Caco-2 (cell line): ENCODE measurements around the gene SPINT3. TPM values are rescaled to one million over a fixed set of nuclear protein-coding genes. Genes with fewer than 3 reads are reported as not detected.

Experiments
- BruUV-seq: library from RNA; stranded (reverse); fragments of 400-500 nt; replicated peaks from 2 replicates; lab custom pipeline; 2021; lab: Mats Ljungman, UMichigan
- CTCF ChIA-PET: fragments of 300-600 bp; sonication (Branson Sonifier 250); formaldehyde crosslinking; loops from one replicate; lab custom pipeline; 2022; ENCODE audit warnings: antibody characterized with exemption; lab: Charles Lee
- POLR2A ChIA-PET: fragments of 300-600 bp; sonication (Branson Sonifier 250); formaldehyde crosslinking; loops from one replicate; lab custom pipeline; 2022; ENCODE audit warnings: antibody characterized with exemption; lab: Charles Lee
- DNase-seq, 2 experiments: peaks; one replicate each; pipeline versions ENCODE4 v3.0.0 to v3.0.0-alpha.2; 2020 to 2022
- H3K27me3 ChIP-seq: replicated peaks from 2 replicates; pipeline ENCODE4 v1.6.0; 2011; ENCODE audit warnings: low read length; ENCODE audit not compliant: control insufficient read depth, insufficient read depth
- H3K36me3 ChIP-seq: 2 replicates; pipeline ENCODE4 v1.5.1; 2011; ENCODE audit warnings: low read length; ENCODE audit not compliant: control insufficient read depth, insufficient read depth
- H3K4me1 ChIP-seq: fragments of 250-450 bp; sonication (Bioruptor Pico); 2 replicates; pipeline ENCODE4 v1.5.1; 2020; ENCODE audit warnings: mild to moderate bottlenecking
- H3K4me3 ChIP-seq: 2 replicates; pipeline ENCODE4 v1.5.1; 2011; ENCODE audit warnings: low read depth, mild to moderate bottlenecking, control low read depth, low read length
- H3K9me3 ChIP-seq: fragments of 250-450 bp; sonication (Bioruptor Pico); 2 replicates; pipeline ENCODE4 v1.5.1; 2020; ENCODE audit warnings: mild to moderate bottlenecking, moderate library complexity
- H3K27ac Mint-ChIP-seq: one replicate; pipeline ENCODE4 v1.8.0; 2022; ENCODE audit warnings: mixed read lengths; ENCODE audit not compliant: unreplicated experiment
- H3K27me3 Mint-ChIP-seq: one replicate; pipeline ENCODE4 v1.8.0; 2022; ENCODE audit warnings: mixed read lengths; ENCODE audit not compliant: insufficient read depth, unreplicated experiment
- H3K36me3 Mint-ChIP-seq: one replicate; pipeline ENCODE4 v1.8.0; 2022; ENCODE audit warnings: mild to moderate bottlenecking, mixed read lengths; ENCODE audit not compliant: insufficient read depth, unreplicated experiment
- H3K4me1 Mint-ChIP-seq: one replicate; pipeline ENCODE4 v1.8.0; 2022; ENCODE audit warnings: low read depth, mixed read lengths; ENCODE audit not compliant: unreplicated experiment
- H3K4me3 Mint-ChIP-seq: one replicate; pipeline ENCODE4 v1.8.0; 2022; ENCODE audit warnings: mild to moderate bottlenecking, moderate library complexity, mixed read lengths; ENCODE audit not compliant: unreplicated experiment
- H3K9me3 Mint-ChIP-seq: one replicate; pipeline ENCODE4 v1.8.0; 2022; ENCODE audit warnings: mixed read lengths; ENCODE audit not compliant: unreplicated experiment
- CTCF ChIP-seq, 2 experiments: fragments of 200-600 bp in 1 of 2; IDR thresholded peaks; 1 replicate in 1 of 2; 2 replicates in 1 of 2; pipeline versions ENCODE4 v1.5.1 to v1.8.0; 2011 to 2022; ENCODE audit warnings: antibody characterized with exemption in 1 of 2, control low read depth in 1 of 2, inconsistent platforms in 1 of 2, low read depth in 1 of 2, low read length in 1 of 2, mild to moderate bottlenecking in 1 of 2, moderate library complexity in 1 of 2; ENCODE audit not compliant: insufficient read depth in 1 of 2, severe bottlenecking in 1 of 2, unreplicated experiment in 1 of 2
- intact Hi-C: fragments of 100-400 bp; cut with micrococcal nuclease; formaldehyde crosslinking; loops from one replicate; pipeline ENCODE4 v1.10.0; 2022; ENCODE audit not compliant: unreplicated experiment
- total RNA-seq: library from RNA; stranded (reverse); gene quantifications from 2 replicates; pipeline ENCODE4 v1.2.3, GENCODE V29; 2022

The SPINT3 gene
- total RNA-seq, 1 experiment from 2014 or later: not detected

GRCh38 chr20:45506398-45506797 is 9.0 kb downstream of the SPINT3 start:
- H3K36me3 ChIP-seq: no peaks in the 10 kb centered on the region
- POLR2A ChIA-PET: interaction anchor here (0.6 to 1.0 kb wide), 2 partner anchors 91 to 144 kb away, joined by 3 read pairs; no protein-coding TSS in a partner anchor
- H3K27me3 ChIP-seq: no peaks in the 10 kb centered on the region; the same call in 1 of the 2 replicates
- H3K36me3 Mint-ChIP-seq: no peaks in the 10 kb centered on the region
- no peaks in the 10 kb centered on the region; the same call in 1 of the 2 replicates for H3K4me1 ChIP-seq
- H3K4me3 ChIP-seq: no peak overlapping the region
- no peak overlapping the region for H3K27ac Mint-ChIP-seq
- intact Hi-C loops: no loop called here
- no TSS peak for BruUV-seq
- H3K9me3 Mint-ChIP-seq: no peaks in the 10 kb centered on the region
- H3K4me3 Mint-ChIP-seq: no peak overlapping the region
- peak in 1 of 2 experiments; percentile 58 for DNase-seq
- peaks cover 17% of the 10 kb centered on the region for H3K27me3 Mint-ChIP-seq
- H3K4me1 Mint-ChIP-seq: no peaks in the 10 kb centered on the region
- H3K9me3 ChIP-seq: peaks cover 8% of the 10 kb centered on the region
- CTCF ChIA-PET: interaction anchor here (0.6 to 0.7 kb wide), 2 partner anchors 206 to 209 kb away, joined by 3 to 9 read pairs; no protein-coding TSS in a partner anchor
- TF ChIP-seq CTCF (IDR thresholded peaks at IDR 0.05; ENCODE audit: insufficient read depth in 1 of 2, low read depth in 1 of 2, low read length in 1 of 2, severe bottlenecking in 1 of 2, unreplicated experiment in 1 of 2): no peak

GRCh38 chr20:45503403-45503802 is 12.0 kb downstream of the SPINT3 start:
- DNase-seq: peak in 1 of 2 experiments; percentile 22
- Mint-ChIP-seq H3K9me3 (no peaks in the 10 kb centered on the region), H3K36me3 (no peaks in the 10 kb centered on the region), H3K4me1 (peaks cover 5% of the 10 kb centered on the region), H3K27ac (no peak overlapping the region), H3K27me3 (peaks cover 18% of the 10 kb centered on the region), H3K4me3 (no peak overlapping the region)
- TF ChIP-seq CTCF (IDR thresholded peaks at IDR 0.05; ENCODE audit: insufficient read depth in 1 of 2, low read depth in 1 of 2, low read length in 1 of 2, severe bottlenecking in 1 of 2, unreplicated experiment in 1 of 2): no peak
- Histone ChIP-seq H3K36me3 (no peaks in the 10 kb centered on the region), H3K4me3 (no peak overlapping the region), H3K9me3 (peaks cover 8% of the 10 kb centered on the region), H3K4me1 (no peaks in the 10 kb centered on the region; the same call in 1 of the 2 replicates), H3K27me3 (no peaks in the 10 kb centered on the region; the same call in 1 of the 2 replicates)
- no TSS peak for BruUV-seq
- ChIA-PET CTCF (interaction anchor here (1.2 kb wide), 1 partner anchor 267 kb away, joined by 3 read pairs; no protein-coding TSS in a partner anchor), POLR2A (no interaction called here)
- intact Hi-C loops: no loop called here

- Histone ChIP-seq H3K9me3 (peaks cover 2% of the 10 kb centered on the region), H3K27me3 (no peaks in the 10 kb centered on the region; the same call in 1 of the 2 replicates), H3K4me3 (no peak overlapping the region), H3K4me1 (no peaks in the 10 kb centered on the region; the same call in 1 of the 2 replicates), H3K36me3 (no peaks in the 10 kb centered on the region)
- Mint-ChIP-seq H3K4me1 (peaks cover 5% of the 10 kb centered on the region), H3K9me3 (no peaks in the 10 kb centered on the region), H3K36me3 (no peaks in the 10 kb centered on the region), H3K27me3 (peaks cover 18% of the 10 kb centered on the region), H3K4me3 (no peak overlapping the region), H3K27ac (no peak overlapping the region)
- intact Hi-C loops: no loop called here
- no TSS peak for BruUV-seq
- POLR2A ChIA-PET: no interaction called here
- DNase-seq: peak in 1 of 2 experiments; percentile 3
- CTCF ChIA-PET: interaction anchor here (1.2 kb wide), 1 partner anchor 268 kb away, joined by 3 read pairs; no protein-coding TSS in a partner anchor
- TF ChIP-seq CTCF (IDR thresholded peaks at IDR 0.05; ENCODE audit: insufficient read depth in 1 of 2, low read depth in 1 of 2, low read length in 1 of 2, severe bottlenecking in 1 of 2, unreplicated experiment in 1 of 2): no peak
These were observed 12.9 kb downstream of the SPINT3 start for GRCh38 chr20:45502561-45502960.
